ENCODE measurements around the gene TRIM67. TPM values are rescaled to one million over a fixed set of nuclear protein-coding genes. Genes with fewer than 3 reads are reported as not detected.

The TRIM67 gene
- total and polyA plus RNA-seq, 9 of the 15 experiments (the other 6 are each of a cell fraction or from before 2014, with no cell fraction given) = 0.04 to 0.60 (median 0.31) TPM

- TF ChIP-seq, protein P1, sequence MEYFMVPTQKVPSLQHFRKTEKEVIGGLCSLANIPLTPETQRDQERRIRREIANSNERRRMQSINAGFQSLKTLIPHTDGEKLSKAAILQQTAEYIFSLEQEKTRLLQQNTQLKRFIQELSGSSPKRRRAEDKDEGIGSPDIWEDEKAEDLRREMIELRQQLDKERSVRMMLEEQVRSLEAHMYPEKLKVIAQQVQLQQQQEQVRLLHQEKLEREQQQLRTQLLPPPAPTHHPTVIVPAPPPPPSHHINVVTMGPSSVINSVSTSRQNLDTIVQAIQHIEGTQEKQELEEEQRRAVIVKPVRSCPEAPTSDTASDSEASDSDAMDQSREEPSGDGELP (CRISPR knock-in tag; IDR thresholded peaks at IDR 0.05; ENCODE audit: borderline replicate concordance) = no peak
- TF ChIP-seq DDX20 (tag; IDR thresholded peaks at IDR 0.05; ENCODE audit: low read depth) = no peak
- peak in 1 of 2 experiments; percentile 36; a peak in 1 of 4 replicates for TF ChIP-seq HDAC1 (IDR thresholded peaks at IDR 0.05)
- no peak for TF ChIP-seq HMG20A (CRISPR knock-in tag; conservative IDR thresholded peaks at IDR 0.05)
- no peak for TF ChIP-seq CREBBP (IDR thresholded peaks at IDR 0.05; ENCODE audit: low read depth, low read length)
- TF ChIP-seq, protein P2, sequence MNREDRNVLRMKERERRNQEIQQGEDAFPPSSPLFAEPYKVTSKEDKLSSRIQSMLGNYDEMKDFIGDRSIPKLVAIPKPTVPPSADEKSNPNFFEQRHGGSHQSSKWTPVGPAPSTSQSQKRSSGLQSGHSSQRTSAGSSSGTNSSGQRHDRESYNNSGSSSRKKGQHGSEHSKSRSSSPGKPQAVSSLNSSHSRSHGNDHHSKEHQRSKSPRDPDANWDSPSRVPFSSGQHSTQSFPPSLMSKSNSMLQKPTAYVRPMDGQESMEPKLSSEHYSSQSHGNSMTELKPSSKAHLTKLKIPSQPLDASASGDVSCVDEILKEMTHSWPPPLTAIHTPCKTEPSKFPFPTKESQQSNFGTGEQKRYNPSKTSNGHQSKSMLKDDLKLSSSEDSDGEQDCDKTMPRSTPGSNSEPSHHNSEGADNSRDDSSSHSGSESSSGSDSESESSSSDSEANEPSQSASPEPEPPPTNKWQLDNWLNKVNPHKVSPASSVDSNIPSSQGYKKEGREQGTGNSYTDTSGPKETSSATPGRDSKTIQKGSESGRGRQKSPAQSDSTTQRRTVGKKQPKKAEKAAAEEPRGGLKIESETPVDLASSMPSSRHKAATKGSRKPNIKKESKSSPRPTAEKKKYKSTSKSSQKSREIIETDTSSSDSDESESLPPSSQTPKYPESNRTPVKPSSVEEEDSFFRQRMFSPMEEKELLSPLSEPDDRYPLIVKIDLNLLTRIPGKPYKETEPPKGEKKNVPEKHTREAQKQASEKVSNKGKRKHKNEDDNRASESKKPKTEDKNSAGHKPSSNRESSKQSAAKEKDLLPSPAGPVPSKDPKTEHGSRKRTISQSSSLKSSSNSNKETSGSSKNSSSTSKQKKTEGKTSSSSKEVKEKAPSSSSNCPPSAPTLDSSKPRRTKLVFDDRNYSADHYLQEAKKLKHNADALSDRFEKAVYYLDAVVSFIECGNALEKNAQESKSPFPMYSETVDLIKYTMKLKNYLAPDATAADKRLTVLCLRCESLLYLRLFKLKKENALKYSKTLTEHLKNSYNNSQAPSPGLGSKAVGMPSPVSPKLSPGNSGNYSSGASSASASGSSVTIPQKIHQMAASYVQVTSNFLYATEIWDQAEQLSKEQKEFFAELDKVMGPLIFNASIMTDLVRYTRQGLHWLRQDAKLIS (CRISPR knock-in tag; IDR thresholded peaks at IDR 0.05) = no peak
- no peak for TF ChIP-seq RHOXF2B (CRISPR knock-in tag; conservative IDR thresholded peaks at IDR 0.05)
- peak; percentile 37; the same call in 1 of the 2 replicates for TF ChIP-seq NCOR1 (IDR thresholded peaks at IDR 0.05)
- TF ChIP-seq E2F8 (IDR thresholded peaks at IDR 0.05; ENCODE audit: low read depth, partially characterized antibody) = no peak
- no peak for TF ChIP-seq ZNF12 (CRISPR knock-in tag; IDR thresholded peaks at IDR 0.05)
- no peak for TF ChIP-seq SMARCB1 (IDR thresholded peaks at IDR 0.05; ENCODE audit: insufficient read length, low read depth)
- no peak for TF ChIP-seq FUS (optimal IDR thresholded peaks at IDR 0.05; ENCODE audit: low read depth, low read length)
- no peak for TF ChIP-seq TAF7 (tag; IDR thresholded peaks at IDR 0.05)
- TF ChIP-seq ZNF551 (CRISPR knock-in tag; IDR thresholded peaks at IDR 0.05) = no peak
- no peak for TF ChIP-seq PTBP1 (IDR thresholded peaks at IDR 0.05; ENCODE audit: low read depth, low read length)
- TF ChIP-seq CEBPG (CRISPR knock-in tag; IDR thresholded peaks at IDR 0.05) = no peak
- 0 out of 4 replicates have a peak, but pooled peaks of 1 of the 2 experiments have one; percentile 8 for TF ChIP-seq CEBPG (tag; conservative IDR thresholded peaks at IDR 0.05 in 1 of 2, IDR thresholded peaks at IDR 0.05 in 1 of 2)
- peak; percentile 79 for TF ChIP-seq FOSL1 (tag; conservative IDR thresholded peaks at IDR 0.05)
- TF ChIP-seq TAF15 (IDR thresholded peaks at IDR 0.05; ENCODE audit: low read depth, low read length) = no peak
These were observed 33.1 kb downstream of the TRIM67 start (continued) for GRCh38 chr1:231194843-231195516.

Data from K562 (cell line).